ENCODE results near the gene ACADL. TPM values are rescaled to one million over a fixed set of nuclear protein-coding genes. Genes with fewer than 3 reads are reported as not detected.

Gene ACADL
- total and polyA plus RNA-seq, 3 experiments from 2014 or later = not detected

GRCh38 chr2:210158236-210158635 is 67.0 kb downstream of the ACADL start:
- Histone ChIP-seq H3K4me3 (ENCODE audit: low read length) (no peak overlapping the region), H3K36me3 (ENCODE audit: insufficient read depth, low read length) (no peaks in the 10 kb centered on the region), H3K9me3 (ENCODE audit: low read length) (no peaks in the 10 kb centered on the region), H3K4me1 (ENCODE audit: insufficient read depth, low read length) (no peaks in the 10 kb centered on the region), H3K27me3 (ENCODE audit: insufficient read depth, low read length, poor library complexity, severe bottlenecking) (no peaks in the 10 kb centered on the region), H3K27ac (ENCODE audit: low read depth, low read length) (no peak overlapping the region)
- CTCF ChIA-PET = interaction anchor here (0.8 kb wide), 1 partner anchor 180 kb away, joined by 3 read pairs; no protein-coding TSS in a partner anchor
- Mint-ChIP-seq H3K4me1 (peaks cover 0 to 10% (median 3%) of the 10 kb centered on the region in 3 donors), H3K36me3 (peaks cover 5 to 16% (median 15%) of the 10 kb centered on the region in 3 donors), H3K4me3 (no peak overlapping the region), H3K27ac (no peak overlapping the region), H3K27me3 (peaks cover 0 to 2% of the 10 kb centered on the region in 2 donors), H3K9me3 (no peaks in the 10 kb centered on the region)
- DNase-seq = no peak
- POLR2A ChIA-PET = no interaction called here

GRCh38 chr2:210157526-210157925 is 67.7 kb downstream of the ACADL start:
- Histone ChIP-seq H3K9me3 (ENCODE audit: low read length) (no peaks in the 10 kb centered on the region), H3K27ac (ENCODE audit: low read depth, low read length) (no peak overlapping the region), H3K27me3 (ENCODE audit: insufficient read depth, low read length, poor library complexity, severe bottlenecking) (no peaks in the 10 kb centered on the region), H3K4me3 (ENCODE audit: low read length) (no peak overlapping the region), H3K4me1 (ENCODE audit: insufficient read depth, low read length) (no peaks in the 10 kb centered on the region), H3K36me3 (ENCODE audit: insufficient read depth, low read length) (no peaks in the 10 kb centered on the region)
- H3K36me3 Mint-ChIP-seq = peaks cover 5 to 16% (median 15%) of the 10 kb centered on the region in 3 donors
- no peak for DNase-seq
- peaks cover 0 to 10% (median 0%) of the 10 kb centered on the region in 3 donors for H3K4me1 Mint-ChIP-seq
- H3K4me3 Mint-ChIP-seq = no peak overlapping the region
- POLR2A ChIA-PET = no interaction called here
- H3K27me3 Mint-ChIP-seq = no peaks in the 10 kb centered on the region
- no peak overlapping the region for H3K27ac Mint-ChIP-seq
- H3K9me3 Mint-ChIP-seq = no peaks in the 10 kb centered on the region
- CTCF ChIA-PET = interaction anchor here (0.8 kb wide), 1 partner anchor 180 kb away, joined by 3 read pairs; no protein-coding TSS in a partner anchor

- H3K27me3 Mint-ChIP-seq = no peaks in the 10 kb centered on the region
- Histone ChIP-seq H3K27ac (ENCODE audit: low read depth, low read length) (no peak overlapping the region), H3K4me3 (ENCODE audit: low read length) (no peak overlapping the region), H3K36me3 (ENCODE audit: insufficient read depth, low read length) (no peaks in the 10 kb centered on the region), H3K9me3 (ENCODE audit: low read length) (no peaks in the 10 kb centered on the region), H3K27me3 (ENCODE audit: insufficient read depth, low read length, poor library complexity, severe bottlenecking) (no peaks in the 10 kb centered on the region), H3K4me1 (ENCODE audit: insufficient read depth, low read length) (no peaks in the 10 kb centered on the region)
- no peak overlapping the region for H3K27ac Mint-ChIP-seq
- no peak overlapping the region for H3K4me3 Mint-ChIP-seq
- peaks cover 0 to 26% (median 6%) of the 10 kb centered on the region in 5 donors for H3K9me3 Mint-ChIP-seq
- H3K36me3 Mint-ChIP-seq = peaks cover 19 to 75% (median 35%) of the 10 kb centered on the region in 3 donors
- DNase-seq = no peak
- ChIA-PET CTCF (no interaction called here), POLR2A (no interaction called here)
- no peaks in the 10 kb centered on the region for H3K4me1 Mint-ChIP-seq
Measured at GRCh38 chr2:210147614-210148013, 77.6 kb downstream of the ACADL start.

Other genes with a start within 250 kb of the ACADL start
- gene RPE, start 222.8 kb downstream of the ACADL start, total RNA-seq = 10 to 100 TPM; 49.4 to 49.8 TPM
- gene RPE, start 222.8 kb downstream of the ACADL start, polyA plus RNA-seq = 16.5 TPM
- gene KANSL1L, start 54.0 kb downstream of the ACADL start, total RNA-seq = 1 to 10 TPM; 5.0 to 6.3 TPM
- gene KANSL1L, start 54.0 kb downstream of the ACADL start, polyA plus RNA-seq = 1.0 TPM
- not detected for gene MYL1, start 89.7 kb upstream of the ACADL start, total RNA-seq
- not detected for gene MYL1, start 89.7 kb upstream of the ACADL start, polyA plus RNA-seq

Data from CD8-positive, alpha-beta memory T cell (primary cell).